PC-9 (cell line): Measurements from ENCODE around the gene NEUROG2. TPM values are rescaled to one million over a fixed set of nuclear protein-coding genes. Genes with fewer than 3 reads are reported as not detected.
"Not testable (repeated sequence)": the region's sequence is repeated elsewhere in the genome, so short reads cannot be mapped to it uniquely, and the experiment has no call there.

Source experiments
- BruUV-seq: library from RNA; stranded (reverse); fragments of 400-500 nt; replicated peaks from 2 replicates; lab custom pipeline; 2021; lab: Mats Ljungman, UMichigan
- CTCF ChIA-PET: fragments of 300-600 bp; sonication (Branson Sonifier 250); formaldehyde crosslinking; loops from one replicate; lab custom pipeline; 2022; ENCODE audit warnings: antibody characterized with exemption; lab: Charles Lee
- POLR2A ChIA-PET: fragments of 300-600 bp; sonication (Branson Sonifier 250); formaldehyde crosslinking; loops from one replicate; lab custom pipeline; 2022; ENCODE audit warnings: antibody characterized with exemption; ENCODE audit not compliant: unreplicated experiment; lab: Charles Lee
- DNase-seq, 2 experiments: peaks; one replicate each; pipeline versions ENCODE4 v3.0.0 to v3.0.0-alpha.2; 2015 to 2022; ENCODE audit warnings: mixed read lengths in 1 of 2
- H2AFZ ChIP-seq: fragments of 200-600 bp; sonication (generic); 2 replicates; pipeline ENCODE4 v1.8.1; 2017; ENCODE audit warnings: antibody characterized with exemption
- H3F3A ChIP-seq: fragments of 200-600 bp; sonication (generic); 2 replicates; pipeline ENCODE4 v1.8.1; 2017; ENCODE audit warnings: antibody characterized with exemption, mild to moderate bottlenecking, low read depth; ENCODE audit not compliant: insufficient read depth
- H3K27ac ChIP-seq: fragments of 200-600 bp; sonication (generic); 2 replicates; pipeline ENCODE4 v1.6.1; 2016; ENCODE audit warnings: mixed run types
- H3K27me3 ChIP-seq: fragments of 200-600 bp; sonication (generic); 2 replicates; pipeline ENCODE4 v1.6.1; 2016; ENCODE audit warnings: low read depth, mixed run types; ENCODE audit not compliant: insufficient read depth
- H3K36me3 ChIP-seq: fragments of 200-600 bp; sonication (generic); 2 replicates; pipeline ENCODE4 v1.6.1; 2016; ENCODE audit warnings: low read depth, mixed run types
- H3K4me1 ChIP-seq: fragments of 200-600 bp; sonication (generic); replicated peaks from 2 replicates; pipeline ENCODE4 v1.6.1; 2016; ENCODE audit warnings: mixed run types; ENCODE audit not compliant: insufficient read depth
- H3K4me2 ChIP-seq: fragments of 200-600 bp; sonication (generic); 2 replicates; pipeline ENCODE4 v1.6.1; 2017; ENCODE audit warnings: mixed run types
- H3K4me3 ChIP-seq: fragments of 200-600 bp; sonication (generic); 2 replicates; pipeline ENCODE4 v1.6.1; 2016; ENCODE audit warnings: mixed run types
- H3K79me2 ChIP-seq: fragments of 200-600 bp; sonication (generic); 2 replicates; pipeline ENCODE4 v1.6.1; 2017; ENCODE audit warnings: low read depth, mixed run types
- H3K9me2 ChIP-seq: fragments of 200-600 bp; sonication (generic); 2 replicates; pipeline ENCODE4 v1.8.1; 2017; ENCODE audit warnings: mild to moderate bottlenecking; ENCODE audit not compliant: insufficient read depth
- H3K9me3 ChIP-seq: fragments of 200-600 bp; sonication (generic); 2 replicates; pipeline ENCODE4 v1.8.1; 2016; ENCODE audit warnings: low read depth; ENCODE audit not compliant: insufficient read depth
- H4K20me1 ChIP-seq: fragments of 200-600 bp; sonication (generic); 2 replicates; pipeline ENCODE4 v1.8.1; 2017; ENCODE audit not compliant: insufficient read depth
- CTCF ChIP-seq: fragments of 200-600 bp; sonication (generic); conservative IDR thresholded peaks from 2 replicates; pipeline ENCODE4 v1.6.1; 2017; ENCODE audit warnings: mixed run types, antibody characterized with exemption, mild to moderate bottlenecking, moderate library complexity
- EZH2 ChIP-seq: fragments of 200-600 bp; sonication (generic); IDR thresholded peaks from 2 replicates; pipeline ENCODE4 v1.8.0; 2017; ENCODE audit warnings: antibody characterized with exemption, low read depth
- intact Hi-C: fragments of 100-400 bp; cut with micrococcal nuclease; formaldehyde crosslinking; loops from one replicate; pipeline ENCODE4 v1.10.0; 2022; ENCODE audit not compliant: unreplicated experiment
- total RNA-seq: library from RNA; stranded (reverse); gene quantifications from 2 replicates; pipeline ENCODE4 v1.2.3, GENCODE V29; 2021

Gene NEUROG2
- total RNA-seq, 1 experiment from 2014 or later = not detected

GRCh38 chr4:112523764-112524505, 8.0 kb upstream of the NEUROG2 start:
- peak; percentile 70 to 87 for DNase-seq
- no TSS peak for BruUV-seq
- Histone ChIP-seq H3K4me3 (peak overlapping the region; percentile 60), H4K20me1 (no peaks in the 10 kb centered on the region), H3K36me3 (no peaks in the 10 kb centered on the region), H3K27ac (no peak overlapping the region), H3K4me1 (0 out of 2 replicates have a peak, but pooled peaks cover 4% of the 10 kb centered on the region), H3K27me3 (no peaks in the 10 kb centered on the region; the same call in 1 of the 2 replicates), H3K4me2 (peak overlapping the region; percentile 77), H2AFZ (peak overlapping the region; percentile 78), H3K9me2 (no peaks in the 10 kb centered on the region), H3K9me3 (no peaks in the 10 kb centered on the region), H3K79me2 (no peaks in the 10 kb centered on the region), H3F3A (no peaks in the 10 kb centered on the region)
- ChIA-PET POLR2A (no interaction called here), CTCF (interaction anchor here (0.5 to 0.6 kb wide), 4 partner anchors 187 to 564 kb away, joined by 3 to 4 read pairs (median 3); no protein-coding TSS in a partner anchor)
- intact Hi-C loops = loop anchor here (1.0 to 10.0 kb wide), 6 partner anchors 196 to 582 kb away; no protein-coding TSS in a partner anchor
- peak; percentile 97 for TF ChIP-seq CTCF
- no peak for TF ChIP-seq EZH2

DNA sequence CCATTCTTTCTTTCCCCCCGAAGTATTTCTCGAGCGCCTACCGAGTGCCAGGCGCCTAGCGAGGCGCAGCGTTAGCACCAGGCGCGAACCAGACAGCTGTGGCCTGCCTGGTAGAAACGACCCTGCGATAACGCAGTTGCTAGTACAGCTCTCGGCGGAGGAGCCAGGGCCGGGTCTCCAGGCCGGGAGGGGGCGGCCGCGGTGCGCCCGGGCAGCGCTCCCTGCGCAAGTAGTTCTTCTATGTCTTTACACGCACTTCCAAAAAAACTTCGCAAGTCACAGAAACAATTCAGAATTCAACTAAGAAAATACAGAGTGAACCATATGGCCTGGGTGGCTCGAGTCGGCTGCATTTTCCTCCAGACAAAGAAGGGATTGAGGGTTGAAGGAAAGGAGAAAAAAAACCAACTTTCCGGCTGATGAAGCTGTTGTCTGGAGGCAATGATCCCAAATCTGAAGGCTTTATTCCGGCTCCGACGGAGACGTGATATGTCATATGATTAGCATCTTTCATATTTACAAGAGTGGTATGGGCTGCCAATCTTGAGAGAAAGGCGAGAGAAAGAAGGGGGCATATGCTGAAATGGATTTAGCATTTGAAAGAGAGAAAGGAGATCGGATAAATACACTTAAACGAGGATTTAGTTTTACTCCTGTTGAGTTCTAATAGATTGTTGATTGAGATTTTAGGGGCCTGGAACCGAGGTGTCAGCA, 7.2 kb upstream of the NEUROG2 start:
- H3K4me2 ChIP-seq = peak overlapping the region; percentile 77
- TF ChIP-seq CTCF (no peak), EZH2 (no peak)
- no peaks in the 10 kb centered on the region for H3K36me3 ChIP-seq
- intact Hi-C loops = loop anchor here (1.0 to 10.0 kb wide), 5 partner anchors 195 to 581 kb away; no protein-coding TSS in a partner anchor
- peak overlapping the region; percentile 78 for H2AFZ ChIP-seq
- 0 out of 2 replicates have a peak, but pooled peaks cover 4% of the 10 kb centered on the region for H3K4me1 ChIP-seq
- no peak overlapping the region for H3K27ac ChIP-seq
- no peaks in the 10 kb centered on the region for H3K79me2 ChIP-seq
- CTCF ChIA-PET = interaction anchor here (0.6 kb wide), 1 partner anchor 542 kb away, joined by 3 read pairs; no protein-coding TSS in a partner anchor
- H3K9me2 ChIP-seq = no peaks in the 10 kb centered on the region
- POLR2A ChIA-PET = no interaction called here
- H3F3A ChIP-seq = no peaks in the 10 kb centered on the region
- H3K27me3 ChIP-seq = peaks cover 4% of the 10 kb centered on the region; the same call in 1 of the 2 replicates
- H4K20me1 ChIP-seq = no peaks in the 10 kb centered on the region
- no peak for DNase-seq
- peak overlapping the region; percentile 60; the same call in 1 of the 2 replicates for H3K4me3 ChIP-seq
- no peaks in the 10 kb centered on the region for H3K9me3 ChIP-seq
- BruUV-seq = no TSS peak

- H3K79me2 ChIP-seq, H3K4me2 ChIP-seq, H2AFZ ChIP-seq, H3K9me3 ChIP-seq, DNase-seq, H3F3A ChIP-seq, H3K9me2 ChIP-seq, H4K20me1 ChIP-seq, H3K27ac ChIP-seq, H3K36me3 ChIP-seq, POLR2A ChIA-PET, H3K4me3 ChIP-seq, H3K4me1 ChIP-seq, BruUV-seq: not testable (repeated sequence)
- CTCF ChIA-PET = interaction anchor here (0.7 kb wide), 1 partner anchor 272 kb away, joined by 22 read pairs; no protein-coding TSS in a partner anchor
- peaks cover 11% of the 10 kb centered on the region; the same call in 1 of the 2 replicates for H3K27me3 ChIP-seq
- intact Hi-C loops = loop anchor here (2.0 to 10.0 kb wide), 4 partner anchors 242 to 580 kb away; no protein-coding TSS in a partner anchor
Measured at GRCh38 chr4:112522431-112522830, 6.5 kb upstream of the NEUROG2 start.
